ENCODE data around the gene EWSR1. TPM values are rescaled to one million over a fixed set of nuclear protein-coding genes. Genes with fewer than 3 reads are reported as not detected.

The EWSR1 gene
- total RNA-seq, 2 experiments from 2014 or later = 292 to 309 TPM

DNA sequence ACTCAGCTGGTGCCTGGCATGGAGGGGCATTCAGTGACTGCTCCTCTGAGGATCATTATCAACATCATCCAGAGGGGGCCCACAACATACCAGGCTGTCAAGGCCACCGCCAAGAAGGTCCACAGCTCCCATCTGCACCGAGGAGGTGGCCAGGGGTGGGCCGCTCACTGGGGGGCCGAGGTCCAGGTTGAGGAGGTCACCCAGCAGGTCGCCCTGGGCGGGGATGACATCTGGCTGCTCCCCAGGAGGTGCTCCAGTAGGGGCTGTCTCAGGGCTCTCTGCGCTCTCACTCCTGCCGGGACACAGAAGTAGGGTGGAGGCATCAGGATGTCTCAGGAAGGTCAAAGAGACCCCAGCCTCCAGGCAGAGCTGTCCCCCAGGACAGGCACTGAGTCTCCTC lies 72.5 kb downstream of the EWSR1 start:
- Mint-ChIP-seq H3K36me3 (ENCODE audit: low read depth) (peaks cover 95% of the 10 kb centered on the region), H3K4me3 (no peak overlapping the region), H3K27ac (no peak overlapping the region), H3K27me3 (no peaks in the 10 kb centered on the region), H3K9me3 (no peaks in the 10 kb centered on the region), H3K4me1 (ENCODE audit: low read depth) (no peaks in the 10 kb centered on the region)
- no peak overlapping the region for H3K27ac ChIP-seq (ENCODE audit: low read depth in 1 of 2, low read length in 2 of 2)
- peaks cover 80% of the 10 kb centered on the region for H3K36me3 ChIP-seq (ENCODE audit: insufficient read depth, low read length)
- no peaks in the 10 kb centered on the region for H3K27me3 ChIP-seq (ENCODE audit: control insufficient read depth in 1 of 2, insufficient read depth in 2 of 2, low read length in 2 of 2)
- no peak overlapping the region for H3K4me3 ChIP-seq (ENCODE audit: low read length)
- intact Hi-C loops (cut with DNase I, micrococcal nuclease) = no loop called here
- ATAC-seq (ENCODE audit: poor library complexity) (no peak), DNase-seq (no peak)
- ChIA-PET POLR2A (no interaction called here), CTCF (no interaction called here)
- no peaks in the 10 kb centered on the region for H3K4me1 ChIP-seq (ENCODE audit: insufficient read depth, low read length)
- H3K9me3 ChIP-seq (ENCODE audit: control insufficient read depth in 1 of 2, insufficient read depth in 1 of 2, low read length in 2 of 2) = no peaks in the 10 kb centered on the region
- TF ChIP-seq, protein P1, sequence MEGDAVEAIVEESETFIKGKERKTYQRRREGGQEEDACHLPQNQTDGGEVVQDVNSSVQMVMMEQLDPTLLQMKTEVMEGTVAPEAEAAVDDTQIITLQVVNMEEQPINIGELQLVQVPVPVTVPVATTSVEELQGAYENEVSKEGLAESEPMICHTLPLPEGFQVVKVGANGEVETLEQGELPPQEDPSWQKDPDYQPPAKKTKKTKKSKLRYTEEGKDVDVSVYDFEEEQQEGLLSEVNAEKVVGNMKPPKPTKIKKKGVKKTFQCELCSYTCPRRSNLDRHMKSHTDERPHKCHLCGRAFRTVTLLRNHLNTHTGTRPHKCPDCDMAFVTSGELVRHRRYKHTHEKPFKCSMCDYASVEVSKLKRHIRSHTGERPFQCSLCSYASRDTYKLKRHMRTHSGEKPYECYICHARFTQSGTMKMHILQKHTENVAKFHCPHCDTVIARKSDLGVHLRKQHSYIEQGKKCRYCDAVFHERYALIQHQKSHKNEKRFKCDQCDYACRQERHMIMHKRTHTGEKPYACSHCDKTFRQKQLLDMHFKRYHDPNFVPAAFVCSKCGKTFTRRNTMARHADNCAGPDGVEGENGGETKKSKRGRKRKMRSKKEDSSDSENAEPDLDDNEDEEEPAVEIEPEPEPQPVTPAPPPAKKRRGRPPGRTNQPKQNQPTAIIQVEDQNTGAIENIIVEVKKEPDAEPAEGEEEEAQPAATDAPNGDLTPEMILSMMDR (IDR thresholded peaks at IDR 0.05) = no peak

- CTCF ChIA-PET = no interaction called here
- Mint-ChIP-seq H3K9me3 (no peaks in the 10 kb centered on the region), H3K4me3 (no peak overlapping the region), H3K4me1 (ENCODE audit: low read depth) (no peaks in the 10 kb centered on the region), H3K36me3 (ENCODE audit: low read depth) (peaks cover 95% of the 10 kb centered on the region), H3K27ac (no peak overlapping the region), H3K27me3 (no peaks in the 10 kb centered on the region)
- ATAC-seq (ENCODE audit: poor library complexity) = no peak
- H3K9me3 ChIP-seq (ENCODE audit: control insufficient read depth in 1 of 2, insufficient read depth in 1 of 2, low read length in 2 of 2) = no peaks in the 10 kb centered on the region
- no peak for DNase-seq
- TF ChIP-seq, protein P1 (IDR thresholded peaks at IDR 0.05) = no peak
- no peak overlapping the region for H3K4me3 ChIP-seq (ENCODE audit: low read length)
- no peaks in the 10 kb centered on the region for H3K27me3 ChIP-seq (ENCODE audit: control insufficient read depth in 1 of 2, insufficient read depth in 2 of 2, low read length in 2 of 2)
- H3K27ac ChIP-seq (ENCODE audit: low read depth in 1 of 2, low read length in 2 of 2) = no peak overlapping the region
- no peaks in the 10 kb centered on the region for H3K4me1 ChIP-seq (ENCODE audit: insufficient read depth, low read length)
- intact Hi-C loops (cut with DNase I, micrococcal nuclease) = no loop called here
- peaks cover 80% of the 10 kb centered on the region for H3K36me3 ChIP-seq (ENCODE audit: insufficient read depth, low read length)
- POLR2A ChIA-PET = no interaction called here
These were observed 73.2 kb downstream of the EWSR1 start for GRCh38 chr22:29341056-29341848.

DNA sequence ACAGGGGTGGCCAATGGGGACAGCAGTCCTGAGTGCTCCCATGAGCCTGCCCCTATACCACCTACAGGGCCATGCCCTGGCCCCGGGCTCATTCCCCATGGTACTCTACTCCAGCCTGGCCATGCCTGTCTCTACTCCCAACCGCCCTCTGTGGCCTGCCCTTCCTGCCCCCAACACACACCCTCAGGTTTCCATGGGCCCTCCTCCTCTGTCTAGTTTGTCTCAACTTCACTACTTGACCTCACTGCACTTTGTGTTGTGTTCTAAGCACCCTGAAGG lies 73.7 kb downstream of the EWSR1 start:
- Histone ChIP-seq H3K27me3 (ENCODE audit: control insufficient read depth in 1 of 2, insufficient read depth in 2 of 2, low read length in 2 of 2) (no peaks in the 10 kb centered on the region), H3K9me3 (ENCODE audit: control insufficient read depth in 1 of 2, insufficient read depth in 1 of 2, low read length in 2 of 2) (no peaks in the 10 kb centered on the region), H3K36me3 (ENCODE audit: insufficient read depth, low read length) (peaks cover 84% of the 10 kb centered on the region), H3K27ac (ENCODE audit: low read depth in 1 of 2, low read length in 2 of 2) (no peak overlapping the region), H3K4me1 (ENCODE audit: insufficient read depth, low read length) (no peaks in the 10 kb centered on the region), H3K4me3 (ENCODE audit: low read length) (no peak overlapping the region)
- TF ChIP-seq, protein P1 (IDR thresholded peaks at IDR 0.05) = no peak
- intact Hi-C loops (cut with DNase I, micrococcal nuclease) = no loop called here
- Mint-ChIP-seq H3K27me3 (no peaks in the 10 kb centered on the region), H3K4me3 (no peak overlapping the region), H3K27ac (no peak overlapping the region), H3K9me3 (no peaks in the 10 kb centered on the region), H3K36me3 (ENCODE audit: low read depth) (peaks cover 95% of the 10 kb centered on the region), H3K4me1 (ENCODE audit: low read depth) (no peaks in the 10 kb centered on the region)
- ChIA-PET POLR2A (no interaction called here), CTCF (no interaction called here)
- DNase-seq (no peak), ATAC-seq (ENCODE audit: poor library complexity) (no peak)

All from CD4-positive, alpha-beta T cell (primary cell).